22Rv1 (cell line): ENCODE measurements around the gene NELL1.

Source experiments
- ZFX ChIP-seq: fragments of 450-650 bp; IDR thresholded peaks from 2 replicates; pipeline ENCODE4 v1.6.1; 2017; ENCODE audit warnings: antibody characterized with exemption, borderline replicate concordance
- TF ChIP-seq, protein P1 (sequence below): fragments of 450-650 bp; IDR thresholded peaks from 2 replicates; pipeline ENCODE4 v1.5.1; 2017; ENCODE audit warnings: mild to moderate bottlenecking

DNA sequence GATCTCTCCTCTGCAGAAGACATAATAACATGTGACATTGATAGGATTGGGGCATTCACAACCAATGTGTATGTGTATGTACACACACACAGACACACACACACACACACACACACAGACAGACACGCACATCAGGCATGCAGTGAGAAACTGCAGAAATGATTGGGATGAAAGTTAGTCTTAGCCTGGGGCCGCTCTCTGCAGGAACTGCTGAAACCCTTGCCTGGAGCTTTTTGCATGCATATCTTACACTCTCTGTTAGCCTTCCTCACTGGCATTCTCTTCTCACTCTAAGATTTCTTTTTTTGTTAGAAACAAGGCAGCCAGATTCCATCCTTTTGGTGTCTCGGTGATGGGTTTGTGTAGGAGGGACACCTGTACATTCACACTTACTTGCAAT lies 337.9 kb downstream of the NELL1 start:
- TF ChIP-seq, protein P1, sequence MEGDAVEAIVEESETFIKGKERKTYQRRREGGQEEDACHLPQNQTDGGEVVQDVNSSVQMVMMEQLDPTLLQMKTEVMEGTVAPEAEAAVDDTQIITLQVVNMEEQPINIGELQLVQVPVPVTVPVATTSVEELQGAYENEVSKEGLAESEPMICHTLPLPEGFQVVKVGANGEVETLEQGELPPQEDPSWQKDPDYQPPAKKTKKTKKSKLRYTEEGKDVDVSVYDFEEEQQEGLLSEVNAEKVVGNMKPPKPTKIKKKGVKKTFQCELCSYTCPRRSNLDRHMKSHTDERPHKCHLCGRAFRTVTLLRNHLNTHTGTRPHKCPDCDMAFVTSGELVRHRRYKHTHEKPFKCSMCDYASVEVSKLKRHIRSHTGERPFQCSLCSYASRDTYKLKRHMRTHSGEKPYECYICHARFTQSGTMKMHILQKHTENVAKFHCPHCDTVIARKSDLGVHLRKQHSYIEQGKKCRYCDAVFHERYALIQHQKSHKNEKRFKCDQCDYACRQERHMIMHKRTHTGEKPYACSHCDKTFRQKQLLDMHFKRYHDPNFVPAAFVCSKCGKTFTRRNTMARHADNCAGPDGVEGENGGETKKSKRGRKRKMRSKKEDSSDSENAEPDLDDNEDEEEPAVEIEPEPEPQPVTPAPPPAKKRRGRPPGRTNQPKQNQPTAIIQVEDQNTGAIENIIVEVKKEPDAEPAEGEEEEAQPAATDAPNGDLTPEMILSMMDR, result no peak
- TF ChIP-seq ZFX, result no peak
